ENCODE results near the gene ZNG1A.
"Not testable (repeated sequence)": the region's sequence is repeated elsewhere in the genome, so short reads cannot be mapped to it uniquely, and the experiment has no call there.

ZNG1A gene

GRCh38 chr9:178970-179383 is at the start of gene ZNG1A:
TSS of gene ZNG1A (minus strand) at chr9:179056. CDS start at chr9:178969, 87 bp downstream.
- peak; percentile 74 for DNase-seq

- no peak for DNase-seq
These were observed 49.0 kb upstream of the ZNG1A start for GRCh38 chr9:227860-228259.

- DNase-seq, result no peak
These were observed 46.0 kb upstream of the ZNG1A start for GRCh38 chr9:224582-225520.

GRCh38 chr9:224026-224425 is 45.2 kb upstream of the ZNG1A start:
- no peak for DNase-seq

- no peak for DNase-seq
These were observed 44.3 kb upstream of the ZNG1A start for GRCh38 chr9:223152-223551.

- no peak for DNase-seq
These were observed 43.3 kb upstream of the ZNG1A start for GRCh38 chr9:221989-222776.

- DNase-seq, result no peak
These were observed 41.0 kb upstream of the ZNG1A start for GRCh38 chr9:219670-220365.

- not testable (repeated sequence) for DNase-seq
These were observed 40.2 kb upstream of the ZNG1A start for GRCh38 chr9:219036-219435.

- no peak for DNase-seq
These were observed 39.1 kb upstream of the ZNG1A start for GRCh38 chr9:217950-218349.

- DNase-seq, result no peak
These were observed 38.0 kb upstream of the ZNG1A start for GRCh38 chr9:216866-217265.

- DNase-seq, result no peak
These were observed 36.8 kb upstream of the ZNG1A start for GRCh38 chr9:215631-216155.

- peak; percentile 53 for DNase-seq
These were observed 36.0 kb upstream of the ZNG1A start, which contains the start of gene DOCK8 for GRCh38 chr9:214648-215493. TSS of gene DOCK8 (plus strand) at chr9:214865. CDS start at chr9:214977, 112 bp downstream.

- no peak for DNase-seq
These were observed 35.4 kb upstream of the ZNG1A start for GRCh38 chr9:214351-214647.

- not testable (repeated sequence) for DNase-seq
These were observed 35.0 kb upstream of the ZNG1A start for GRCh38 chr9:213901-214300.

GRCh38 chr9:212297-212696 is 33.4 kb upstream of the ZNG1A start:
- no peak for DNase-seq

- DNase-seq, result no peak
These were observed 32.7 kb upstream of the ZNG1A start for GRCh38 chr9:211557-211956.

- DNase-seq, result no peak
These were observed 32.2 kb upstream of the ZNG1A start for GRCh38 chr9:211036-211435.

GRCh38 chr9:209143-209758 is 30.4 kb upstream of the ZNG1A start:
- no peak for DNase-seq

- DNase-seq, result no peak
These were observed 27.6 kb upstream of the ZNG1A start for GRCh38 chr9:206481-206880.

- not testable (repeated sequence) for DNase-seq
These were observed 20.7 kb upstream of the ZNG1A start for GRCh38 chr9:199601-200000.

GRCh38 chr9:178140-178825 is 573 bp downstream of the ZNG1A start:
- peak; percentile 3 for DNase-seq
